Retinal pigment epithelial cell (primary cell): ENCODE results near the gene KRT74.

Experiments
- DNase-seq: peaks from one replicate; pipeline ENCODE4 v3.0.0-alpha.2; 2010; ENCODE audit warnings: low read depth
- H3K4me3 ChIP-seq: 2 replicates; pipeline ENCODE4 v1.5.1; 2011; ENCODE audit warnings: mild to moderate bottlenecking, low read length, control low read depth, moderate library complexity
- CTCF ChIP-seq: conservative IDR thresholded peaks from 2 replicates; pipeline ENCODE4 v1.5.1; 2011; ENCODE audit warnings: low read depth, low read length, control low read depth, inconsistent platforms

Gene KRT74

DNA sequence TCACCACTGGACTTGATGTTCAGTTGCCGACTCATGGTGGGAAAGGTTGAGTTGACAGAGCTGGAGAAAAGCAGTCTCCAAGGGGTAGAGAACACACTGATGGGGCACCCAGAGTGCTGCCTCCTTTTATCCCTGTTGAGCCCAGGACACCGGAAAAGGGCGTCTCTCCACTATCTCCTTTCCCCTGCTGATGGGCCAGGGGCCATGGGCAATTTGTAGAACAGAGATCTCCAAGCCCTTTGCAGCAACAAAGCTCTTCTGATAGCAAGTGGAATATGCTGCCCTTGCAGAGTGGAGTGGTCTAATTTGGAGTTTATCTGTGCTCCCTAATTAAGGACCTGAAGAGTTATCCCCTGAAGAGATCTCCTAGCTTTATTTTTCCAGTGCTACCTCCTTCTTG, at the start of gene KRT74:
Gene KRT74 (minus strand): TSS at position 101 of the 400 bp plus-strand sequence. CDS start 66 bp downstream, at position 35.
- DNase-seq, result no peak
- no peak within 1 kb of the TSS for H3K4me3 ChIP-seq
- no peak for TF ChIP-seq CTCF

GRCh38 chr12:52622349-52622748, 48.7 kb upstream of the KRT74 start:
- no peak for DNase-seq
- H3K4me3 ChIP-seq, result no peak overlapping the region
- no peak for TF ChIP-seq CTCF

DNA sequence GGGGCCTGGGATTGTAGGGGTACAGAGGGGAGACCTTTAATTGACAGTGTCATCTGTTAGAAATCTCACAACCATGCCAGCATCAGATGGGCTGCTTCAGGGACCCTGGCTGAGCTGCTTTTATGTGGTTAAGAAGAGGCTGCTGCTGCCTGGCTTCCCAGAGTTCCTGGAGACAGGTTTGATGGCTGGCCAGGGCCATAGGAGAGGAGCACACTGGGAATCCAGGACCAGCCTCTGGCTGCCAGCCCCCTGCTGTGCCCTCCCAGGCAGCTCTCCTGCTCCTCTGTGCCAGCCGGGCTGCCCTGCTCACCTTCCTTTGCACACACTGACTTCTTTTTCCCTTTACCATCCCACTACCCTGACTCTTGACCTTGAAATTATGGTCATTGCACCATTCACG, 45.2 kb upstream of the KRT74 start:
- no peak for DNase-seq
- no peak for TF ChIP-seq CTCF
- H3K4me3 ChIP-seq, result no peak overlapping the region

- H3K4me3 ChIP-seq, result no peak within 1 kb of the TSS
- DNase-seq, result no peak
- no peak for TF ChIP-seq CTCF
Observed at GRCh38 chr12:52618216-52618615, 44.6 kb upstream of the KRT74 start, which contains the start of gene KRT73. Gene KRT73 (minus strand): TSS chr12:52618559. CDS start chr12:52618524, 35 bp downstream.

DNA sequence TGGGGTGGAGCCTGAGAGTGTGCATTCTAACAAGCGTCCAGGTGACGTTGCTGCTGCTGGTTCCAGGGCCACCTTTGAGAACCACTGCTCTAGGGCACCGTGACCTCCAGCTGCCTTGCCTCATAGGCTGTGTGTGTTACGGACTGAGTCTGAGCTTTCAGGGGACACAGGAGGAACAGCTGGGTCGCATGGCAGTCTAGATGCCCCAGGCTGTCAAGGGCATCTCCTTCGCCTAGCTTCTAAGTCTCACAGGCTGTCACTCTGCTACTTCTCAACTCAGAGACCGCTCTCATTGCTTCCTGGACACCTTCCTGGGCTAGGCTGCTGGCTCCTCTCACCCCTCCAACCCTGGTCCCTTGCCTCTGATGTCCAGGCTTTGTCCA, 43.8 kb upstream of the KRT74 start:
- no peak for DNase-seq
- H3K4me3 ChIP-seq, result no peak overlapping the region
- TF ChIP-seq CTCF, result no peak

DNA sequence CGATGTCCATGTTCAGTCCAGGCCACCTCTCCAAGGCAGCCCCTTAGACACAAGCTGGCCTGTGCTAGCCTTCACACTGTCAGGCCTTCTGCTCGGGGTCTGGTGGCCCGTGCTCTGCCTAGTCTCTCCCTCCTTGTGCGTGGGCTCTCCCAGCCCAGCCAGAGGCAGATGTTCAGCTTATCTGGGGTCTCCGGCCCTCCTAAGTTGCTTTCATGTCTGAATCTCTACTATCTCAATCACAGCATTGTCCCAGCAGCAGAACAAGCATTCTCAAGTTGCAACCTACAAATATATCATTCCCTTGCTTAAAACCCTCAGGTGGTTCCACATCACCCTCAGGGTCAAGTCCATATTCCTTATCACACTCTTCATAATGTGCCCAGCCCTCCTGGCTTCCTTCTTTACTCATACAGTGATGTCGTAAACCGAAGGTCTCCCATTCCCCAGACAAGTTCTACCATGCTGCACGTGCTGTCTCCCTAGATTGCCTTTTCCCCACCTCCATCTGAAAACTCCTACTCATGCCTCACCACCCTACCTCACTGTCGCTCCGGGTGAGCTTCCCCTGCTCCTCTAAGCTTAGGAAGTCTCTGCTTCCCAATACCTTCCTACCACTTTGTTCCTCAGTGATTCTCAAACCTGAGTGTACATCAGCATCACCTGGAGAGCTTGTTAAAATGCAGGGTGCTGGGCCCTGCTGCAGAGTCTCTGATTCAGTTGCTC, 43.2 kb upstream of the KRT74 start:
- no peak for DNase-seq
- H3K4me3 ChIP-seq, result no peak overlapping the region
- no peak for TF ChIP-seq CTCF

GRCh38 chr12:52615912-52616311, 42.3 kb upstream of the KRT74 start:
- no peak overlapping the region for H3K4me3 ChIP-seq
- TF ChIP-seq CTCF, result no peak
- DNase-seq, result no peak
